ENCODE data around the gene ETS1. TPM values are rescaled to one million over a fixed set of nuclear protein-coding genes. Genes with fewer than 3 reads are reported as not detected.

The ETS1 gene
- total RNA-seq, 4 donors from 2014 or later = 21.9 to 78.4 (median 31.3) TPM

DNA sequence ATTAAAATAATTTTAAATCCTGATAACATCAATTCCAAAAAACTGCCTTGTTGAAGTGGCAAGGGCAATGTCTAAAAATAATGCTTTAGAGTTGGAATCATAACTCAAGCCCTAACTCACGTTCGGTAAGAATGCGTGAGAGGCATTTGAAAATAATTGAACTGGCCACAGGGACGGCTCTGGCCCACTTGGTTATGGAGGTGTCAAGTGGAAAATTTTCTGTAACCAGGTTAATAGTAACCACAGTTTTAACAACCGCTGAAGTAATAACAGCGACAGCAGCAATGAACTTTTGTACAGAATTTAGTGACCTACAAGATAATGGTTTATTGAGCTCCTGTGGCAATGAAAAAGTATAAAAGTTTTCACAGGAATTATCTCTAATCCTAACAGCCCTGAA is 79.4 kb downstream of the ETS1 start:
- H3K27me3 ChIP-seq = no peaks in the 10 kb centered on the region
- H3K4me3 ChIP-seq = peak overlapping the region in 2 of 4 donors; percentile 34 to 47
- DNase-seq = no peak
- H3K4me1 ChIP-seq = peaks cover 7 to 64% (median 32%) of the 10 kb centered on the region in 4 donors
- peak overlapping the region; percentile 69 to 98 (median 84) for H3K27ac ChIP-seq
- H3K9me3 ChIP-seq = no peaks in the 10 kb centered on the region
- no peak for TF ChIP-seq POLR2A (IDR thresholded peaks at IDR 0.05)
- TF ChIP-seq, protein P1, sequence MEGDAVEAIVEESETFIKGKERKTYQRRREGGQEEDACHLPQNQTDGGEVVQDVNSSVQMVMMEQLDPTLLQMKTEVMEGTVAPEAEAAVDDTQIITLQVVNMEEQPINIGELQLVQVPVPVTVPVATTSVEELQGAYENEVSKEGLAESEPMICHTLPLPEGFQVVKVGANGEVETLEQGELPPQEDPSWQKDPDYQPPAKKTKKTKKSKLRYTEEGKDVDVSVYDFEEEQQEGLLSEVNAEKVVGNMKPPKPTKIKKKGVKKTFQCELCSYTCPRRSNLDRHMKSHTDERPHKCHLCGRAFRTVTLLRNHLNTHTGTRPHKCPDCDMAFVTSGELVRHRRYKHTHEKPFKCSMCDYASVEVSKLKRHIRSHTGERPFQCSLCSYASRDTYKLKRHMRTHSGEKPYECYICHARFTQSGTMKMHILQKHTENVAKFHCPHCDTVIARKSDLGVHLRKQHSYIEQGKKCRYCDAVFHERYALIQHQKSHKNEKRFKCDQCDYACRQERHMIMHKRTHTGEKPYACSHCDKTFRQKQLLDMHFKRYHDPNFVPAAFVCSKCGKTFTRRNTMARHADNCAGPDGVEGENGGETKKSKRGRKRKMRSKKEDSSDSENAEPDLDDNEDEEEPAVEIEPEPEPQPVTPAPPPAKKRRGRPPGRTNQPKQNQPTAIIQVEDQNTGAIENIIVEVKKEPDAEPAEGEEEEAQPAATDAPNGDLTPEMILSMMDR (IDR thresholded peaks at IDR 0.05) = no peak
- H3K36me3 ChIP-seq = peaks cover 0 to 4% (median 0%) of the 10 kb centered on the region in 3 donors

DNA sequence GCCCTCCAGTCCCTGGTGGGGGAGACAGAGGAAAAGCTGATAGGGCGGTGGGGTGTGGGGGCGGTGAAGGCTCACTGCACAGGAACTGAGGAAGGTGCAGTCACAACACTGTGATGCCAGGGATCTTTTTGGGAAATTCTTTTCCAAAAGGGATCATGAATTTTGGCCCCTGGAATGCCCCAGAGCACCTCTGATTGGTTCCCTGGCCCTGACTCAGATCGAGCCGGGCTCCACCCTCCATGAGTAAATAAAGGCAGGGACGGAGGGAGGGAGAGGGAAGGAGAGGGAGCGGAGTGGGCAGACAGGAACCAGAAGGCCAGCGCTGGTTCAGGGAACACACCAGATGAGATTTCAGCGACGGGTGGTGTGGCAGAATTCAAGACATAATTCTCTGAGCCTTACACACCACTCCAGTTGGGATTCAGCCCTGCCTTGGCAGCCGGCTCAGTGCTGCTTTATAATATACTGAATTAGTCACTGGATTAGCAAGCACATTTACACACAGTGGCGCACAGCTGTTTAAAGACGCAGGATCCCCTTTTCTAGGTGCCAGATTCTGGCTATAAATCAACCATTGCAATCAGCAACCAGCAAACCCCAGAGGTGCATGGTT is 80.3 kb downstream of the ETS1 start:
- H3K4me1 ChIP-seq = peaks cover 7 to 72% (median 36%) of the 10 kb centered on the region in 4 donors
- H3K36me3 ChIP-seq = no peaks in the 10 kb centered on the region
- DNase-seq = peak in 2 of 3 donors; percentile 77 to 84
- H3K9me3 ChIP-seq = no peaks in the 10 kb centered on the region
- H3K4me3 ChIP-seq = peak overlapping the region; percentile 7 to 47 (median 28)
- H3K27me3 ChIP-seq = no peaks in the 10 kb centered on the region
- peak in 1 of 2 donors; percentile 64 for TF ChIP-seq POLR2A (IDR thresholded peaks at IDR 0.05)
- TF ChIP-seq, protein P1 (IDR thresholded peaks at IDR 0.05) = no peak
- peak overlapping the region; percentile 69 to 98 (median 84) for H3K27ac ChIP-seq

DNA sequence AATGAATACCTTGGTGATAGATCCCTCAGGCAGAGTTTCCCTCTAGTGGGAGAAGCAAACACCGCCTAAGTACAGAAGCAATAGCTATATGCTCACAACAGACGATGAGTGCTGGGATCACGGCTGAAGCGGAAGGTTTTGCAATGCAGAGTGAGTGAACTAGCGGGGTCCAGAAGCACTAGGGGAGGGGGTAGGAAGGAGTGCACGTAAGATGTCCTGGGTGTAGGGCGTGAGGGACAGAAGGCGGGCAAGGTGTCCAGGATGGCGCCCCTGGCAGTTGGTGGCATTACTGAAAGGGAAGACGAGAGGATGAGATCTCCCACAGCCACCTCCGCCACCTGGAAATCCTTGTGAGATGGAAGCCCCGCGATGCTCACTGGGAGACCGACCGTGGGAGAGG is 81.0 kb downstream of the ETS1 start:
- H3K27ac ChIP-seq = peak overlapping the region; percentile 69 to 98 (median 84)
- H3K27me3 ChIP-seq = no peaks in the 10 kb centered on the region
- TF ChIP-seq, protein P1 (IDR thresholded peaks at IDR 0.05) = no peak
- no peak for TF ChIP-seq POLR2A (IDR thresholded peaks at IDR 0.05)
- no peak for DNase-seq
- H3K36me3 ChIP-seq = no peaks in the 10 kb centered on the region
- peak overlapping the region in 1 of 4 donors; percentile 34 for H3K4me3 ChIP-seq
- peaks cover 7 to 75% (median 37%) of the 10 kb centered on the region in 4 donors for H3K4me1 ChIP-seq
- H3K9me3 ChIP-seq = no peaks in the 10 kb centered on the region

DNA sequence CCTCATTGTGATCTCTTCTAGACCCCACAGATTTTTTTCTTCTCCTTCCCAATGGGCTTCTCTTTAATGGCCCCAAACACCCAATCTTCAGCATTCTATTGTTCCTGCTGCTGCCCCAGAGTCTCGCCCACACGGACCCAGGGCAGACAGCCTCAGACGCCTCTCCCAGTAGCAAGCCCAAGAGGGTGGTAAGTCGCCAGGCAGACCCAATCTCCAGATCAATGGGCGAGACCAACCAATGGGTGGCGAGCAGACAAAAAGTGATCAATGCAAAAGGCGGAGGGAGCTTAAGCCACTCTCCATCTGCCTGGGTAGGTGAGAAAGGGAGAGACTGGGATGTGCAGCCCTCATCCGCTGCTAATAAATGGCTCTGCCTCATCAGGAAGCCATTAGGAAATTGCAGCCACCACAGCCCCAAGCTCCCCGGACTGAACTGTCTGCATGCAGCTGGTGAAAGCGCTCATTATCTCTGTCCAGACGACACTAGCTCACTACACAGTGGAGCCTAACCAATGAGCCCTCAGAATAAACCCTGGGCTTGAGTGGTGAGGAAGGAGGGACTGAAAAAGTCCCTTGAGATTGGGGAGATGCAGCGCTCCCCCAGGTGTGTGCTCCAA is 81.8 kb downstream of the ETS1 start:
- Histone ChIP-seq H3K4me3 (no peak overlapping the region), H3K9me3 (no peaks in the 10 kb centered on the region), H3K27ac (peak overlapping the region in 3 of 4 donors; percentile 16 to 98 (median 90)), H3K4me1 (peaks cover 7 to 79% (median 37%) of the 10 kb centered on the region in 4 donors), H3K27me3 (no peaks in the 10 kb centered on the region), H3K36me3 (no peaks in the 10 kb centered on the region)
- TF ChIP-seq, protein P1 (IDR thresholded peaks at IDR 0.05) = no peak
- no peak for TF ChIP-seq POLR2A (IDR thresholded peaks at IDR 0.05)
- no peak for DNase-seq

DNA sequence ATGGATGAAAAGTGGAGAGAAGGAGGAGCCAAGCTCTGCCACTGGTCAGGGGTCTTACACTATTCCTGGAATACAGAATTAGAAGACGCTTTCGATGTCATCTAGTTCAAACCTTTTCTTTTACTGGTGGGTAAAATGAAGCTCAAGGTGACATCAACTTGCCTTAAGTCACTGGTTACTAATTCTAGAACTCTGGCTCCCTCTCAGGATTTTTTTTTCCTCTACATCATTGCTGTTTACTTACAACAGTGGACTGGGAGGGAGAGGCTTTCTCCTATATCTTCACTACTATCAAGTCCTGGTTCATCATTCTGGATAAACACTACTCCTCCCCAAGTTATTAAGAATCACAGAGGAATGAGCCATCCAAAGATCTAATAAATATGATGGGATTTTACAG is 82.9 kb downstream of the ETS1 start:
- H3K27ac ChIP-seq = peak overlapping the region; percentile 29 to 98 (median 60)
- H3K4me1 ChIP-seq = peaks cover 7 to 70% (median 39%) of the 10 kb centered on the region in 4 donors
- TF ChIP-seq, protein P1 (IDR thresholded peaks at IDR 0.05) = no peak
- TF ChIP-seq POLR2A (IDR thresholded peaks at IDR 0.05) = no peak
- no peak overlapping the region for H3K4me3 ChIP-seq
- H3K9me3 ChIP-seq = no peaks in the 10 kb centered on the region
- DNase-seq = no peak
- H3K36me3 ChIP-seq = no peaks in the 10 kb centered on the region
- H3K27me3 ChIP-seq = no peaks in the 10 kb centered on the region

Measured in Peyer's patch (tissue), 4 donors.